Activated CD8-positive, alpha-beta T cell treated with anti-CD3 and anti-CD28 coated beads, Interleukin-2, amount 10 ng/mL, durations not matched to agents 7 days and 5 days (primary cell): ENCODE results near the gene PPFIBP2. TPM values are rescaled to one million over a fixed set of nuclear protein-coding genes. Genes with fewer than 3 reads are reported as not detected.

Experiments
- ATAC-seq: fragments of 150-1000 bp; cut with Tn5 transposase; one replicate; pipeline ENCODE4 v1.10.0; 2021; ENCODE audit warnings: moderate library complexity
- CTCF ChIA-PET: fragments of 350-600 bp; sonication (Branson Sonifier 250); formaldehyde crosslinking; loops from one replicate; lab custom pipeline; 2021; ENCODE audit warnings: antibody characterized with exemption; lab: Charles Lee
- POLR2A ChIA-PET: fragments of 350-600 bp; sonication (Branson Sonifier 250); formaldehyde crosslinking; loops from one replicate; lab custom pipeline; 2021; ENCODE audit warnings: antibody characterized with exemption; lab: Charles Lee
- DNase-seq: peaks from one replicate; pipeline ENCODE4 v3.0.0-alpha.2; 2020
- H3K27ac Mint-ChIP-seq: one replicate; pipeline ENCODE4 v1.8.0; 2021; ENCODE audit warnings: mild to moderate bottlenecking, mixed read lengths
- H3K27me3 Mint-ChIP-seq: one replicate; pipeline ENCODE4 v1.8.0; 2021; ENCODE audit warnings: low read depth, mixed read lengths
- H3K36me3 Mint-ChIP-seq: one replicate; pipeline ENCODE4 v1.8.0; 2021; ENCODE audit warnings: low read depth, mixed read lengths
- H3K4me1 Mint-ChIP-seq: one replicate; pipeline ENCODE4 v1.8.0; 2021; ENCODE audit warnings: low read depth, mixed read lengths
- H3K4me3 Mint-ChIP-seq: one replicate; pipeline ENCODE4 v1.8.0; 2021; ENCODE audit warnings: mild to moderate bottlenecking, mixed read lengths
- H3K9me3 Mint-ChIP-seq: one replicate; pipeline ENCODE4 v1.8.0; 2022; ENCODE audit warnings: mixed read lengths; ENCODE audit not compliant: insufficient read depth
- total RNA-seq, 2 experiments: library from RNA; stranded (reverse); gene quantifications; one replicate each; pipeline ENCODE4 v1.2.3, GENCODE V29; 2021

The PPFIBP2 gene
- total RNA-seq, 2 experiments from 2014 or later, result 11.2 to 12.1 TPM

DNA sequence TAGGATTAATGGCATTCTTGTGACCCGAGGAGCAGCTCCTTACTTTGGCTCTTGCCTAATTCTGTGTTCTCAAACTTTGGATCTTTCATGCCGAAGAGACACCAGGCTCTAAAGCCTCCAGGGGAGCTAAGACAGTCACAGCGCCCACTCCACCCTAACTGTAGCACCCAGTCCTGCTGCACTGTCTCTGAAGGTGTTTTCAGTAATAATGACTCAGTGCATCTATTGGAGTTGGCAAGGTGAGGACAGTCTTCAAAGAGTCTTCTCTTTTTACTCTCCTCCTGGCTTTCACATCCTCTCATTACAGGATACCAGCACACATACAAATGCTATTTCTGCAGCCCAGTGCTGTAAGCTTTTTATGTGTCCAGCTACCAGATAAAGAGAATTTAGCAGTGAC is 69.4 kb downstream of the PPFIBP2 start:
- no peak overlapping the region for H3K27ac Mint-ChIP-seq
- CTCF ChIA-PET, result interaction anchor here (0.6 kb wide), 1 partner anchor 12 kb away, joined by 3 read pairs; no protein-coding TSS in a partner anchor
- POLR2A ChIA-PET, result no interaction called here
- DNase-seq (no peak), ATAC-seq (no peak)
- no peak overlapping the region for H3K4me3 Mint-ChIP-seq
- peaks cover 7% of the 10 kb centered on the region for H3K4me1 Mint-ChIP-seq
- H3K36me3 Mint-ChIP-seq, result no peaks in the 10 kb centered on the region
- no peaks in the 10 kb centered on the region for H3K9me3 Mint-ChIP-seq
- peaks cover 35% of the 10 kb centered on the region for H3K27me3 Mint-ChIP-seq

DNA sequence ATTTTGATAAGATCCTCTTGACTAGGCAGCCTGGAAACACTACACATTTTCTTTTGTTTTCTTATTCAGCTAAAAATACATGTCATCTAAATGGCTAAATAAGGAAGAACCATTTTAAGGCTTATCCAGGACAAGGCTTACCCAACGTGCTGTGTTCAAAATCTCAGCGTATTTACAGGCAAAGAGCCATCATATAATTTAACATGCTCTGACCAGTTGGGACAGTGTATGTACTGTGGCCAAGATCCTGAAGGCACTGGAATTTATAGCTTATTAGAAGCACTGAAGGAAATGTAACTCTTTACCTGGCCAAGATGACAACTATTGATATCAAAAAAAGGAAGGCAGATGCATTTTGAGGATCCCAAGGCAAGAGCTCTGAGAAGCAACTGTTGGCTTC is 71.1 kb downstream of the PPFIBP2 start:
- Mint-ChIP-seq H3K36me3 (no peaks in the 10 kb centered on the region), H3K27ac (no peak overlapping the region), H3K4me1 (no peaks in the 10 kb centered on the region), H3K27me3 (peaks cover 28% of the 10 kb centered on the region), H3K9me3 (no peaks in the 10 kb centered on the region), H3K4me3 (no peak overlapping the region)
- ChIA-PET CTCF (interaction anchor here (1.2 kb wide), 1 partner anchor 72 kb away, joined by 3 read pairs; no protein-coding TSS in a partner anchor), POLR2A (no interaction called here)
- ATAC-seq, result no peak
- DNase-seq, result no peak

DNA sequence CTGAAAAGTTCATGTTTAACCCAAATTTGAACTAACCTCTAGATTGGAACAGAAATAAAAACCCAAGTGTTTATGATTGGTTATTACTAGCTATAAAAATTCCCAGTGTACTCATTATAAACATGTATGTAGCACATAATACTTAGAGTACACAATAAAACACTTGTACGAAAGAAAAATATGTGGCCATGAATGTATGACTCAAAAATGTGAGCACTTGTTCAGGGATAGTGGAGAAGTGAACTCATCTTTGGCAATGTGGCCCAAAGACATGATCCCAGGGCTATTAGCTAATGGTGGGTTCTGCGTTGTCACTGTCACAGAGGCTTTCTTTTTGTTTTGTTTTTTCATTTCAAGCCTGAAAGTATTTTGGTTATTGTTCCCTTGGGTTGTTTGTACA is 72.0 kb downstream of the PPFIBP2 start:
- Mint-ChIP-seq H3K4me1 (no peaks in the 10 kb centered on the region), H3K9me3 (no peaks in the 10 kb centered on the region), H3K27ac (no peak overlapping the region), H3K36me3 (no peaks in the 10 kb centered on the region), H3K27me3 (peaks cover 24% of the 10 kb centered on the region), H3K4me3 (no peak overlapping the region)
- DNase-seq (no peak), ATAC-seq (no peak)
- ChIA-PET POLR2A (no interaction called here), CTCF (interaction anchor here (1.2 to 1.4 kb wide), 2 partner anchors 8 to 73 kb away, joined by 3 to 4 read pairs; no protein-coding TSS in a partner anchor)

DNA sequence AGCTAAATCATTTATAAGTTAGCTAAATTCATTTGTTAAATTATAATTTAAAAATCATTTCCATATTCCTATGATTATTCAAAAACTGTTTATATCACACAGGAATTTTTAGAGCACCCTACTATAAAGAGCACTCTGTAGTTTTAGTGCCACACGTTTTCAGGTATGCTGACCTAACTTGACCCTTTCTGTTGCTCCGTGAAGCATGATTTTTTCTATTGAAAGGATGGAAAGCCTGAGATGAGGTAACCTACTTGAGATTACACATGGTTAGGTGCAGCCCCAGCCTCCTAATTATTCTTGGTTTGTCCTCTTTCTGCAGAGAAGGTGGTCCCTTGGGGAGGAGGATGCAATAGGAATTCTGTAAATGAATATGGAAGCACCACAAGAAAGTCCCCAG is 72.6 kb downstream of the PPFIBP2 start:
- ATAC-seq (no peak), DNase-seq (no peak)
- Mint-ChIP-seq H3K4me3 (no peak overlapping the region), H3K4me1 (no peaks in the 10 kb centered on the region), H3K36me3 (no peaks in the 10 kb centered on the region), H3K27me3 (peaks cover 24% of the 10 kb centered on the region), H3K27ac (no peak overlapping the region), H3K9me3 (no peaks in the 10 kb centered on the region)
- POLR2A ChIA-PET, result no interaction called here
- CTCF ChIA-PET, result interaction anchor here (1.4 kb wide), 1 partner anchor 9 kb away, joined by 4 read pairs; no protein-coding TSS in a partner anchor

DNA sequence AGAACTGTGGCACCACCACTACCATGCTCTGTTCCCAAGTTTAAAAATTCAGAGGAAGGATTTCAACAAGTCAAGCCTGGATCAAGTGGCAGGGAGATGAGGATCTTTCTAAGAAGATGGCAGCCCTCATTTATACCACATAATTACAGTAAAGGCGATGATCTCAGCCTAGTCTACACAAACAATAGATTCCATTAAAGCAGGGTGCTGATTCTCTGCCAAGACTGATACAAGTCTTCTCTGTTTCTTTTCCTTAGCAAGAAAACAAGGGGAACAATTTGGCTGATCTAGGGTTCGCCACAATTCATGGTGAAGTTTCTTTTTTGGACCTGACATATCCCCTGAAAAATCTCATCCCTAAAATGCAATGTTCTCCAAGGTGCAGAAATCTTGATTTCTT is 73.9 kb downstream of the PPFIBP2 start:
- CTCF ChIA-PET, result no interaction called here
- Mint-ChIP-seq H3K9me3 (no peaks in the 10 kb centered on the region), H3K27ac (no peak overlapping the region), H3K4me1 (peaks cover 13% of the 10 kb centered on the region), H3K36me3 (no peaks in the 10 kb centered on the region), H3K27me3 (peaks cover 18% of the 10 kb centered on the region), H3K4me3 (no peak overlapping the region)
- DNase-seq (no peak), ATAC-seq (no peak)
- POLR2A ChIA-PET, result no interaction called here

DNA sequence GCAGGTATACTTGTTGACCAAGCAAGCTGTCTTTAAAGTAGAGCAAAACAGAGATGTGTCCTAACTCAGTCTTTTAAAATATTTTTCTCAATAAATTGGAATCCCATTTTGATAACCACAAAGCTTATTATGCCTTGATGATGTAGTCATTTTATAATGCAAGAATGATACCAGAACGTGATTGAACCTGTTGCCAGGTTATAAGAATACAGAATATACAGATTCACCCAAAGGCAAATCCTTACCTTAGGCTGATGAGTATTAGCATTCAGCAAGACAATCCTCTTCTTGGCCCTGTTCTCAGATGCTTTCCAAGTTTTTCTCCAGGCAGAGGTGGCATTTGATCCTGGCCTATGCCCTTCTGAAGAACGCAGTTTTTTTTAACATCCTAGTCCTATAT is 76.1 kb downstream of the PPFIBP2 start:
- ATAC-seq, result no peak
- ChIA-PET POLR2A (no interaction called here), CTCF (no interaction called here)
- no peak for DNase-seq
- H3K36me3 Mint-ChIP-seq, result no peaks in the 10 kb centered on the region
- peaks cover 19% of the 10 kb centered on the region for H3K4me1 Mint-ChIP-seq
- no peak overlapping the region for H3K27ac Mint-ChIP-seq
- H3K27me3 Mint-ChIP-seq, result peaks cover 6% of the 10 kb centered on the region
- no peaks in the 10 kb centered on the region for H3K9me3 Mint-ChIP-seq
- H3K4me3 Mint-ChIP-seq, result no peak overlapping the region

DNA sequence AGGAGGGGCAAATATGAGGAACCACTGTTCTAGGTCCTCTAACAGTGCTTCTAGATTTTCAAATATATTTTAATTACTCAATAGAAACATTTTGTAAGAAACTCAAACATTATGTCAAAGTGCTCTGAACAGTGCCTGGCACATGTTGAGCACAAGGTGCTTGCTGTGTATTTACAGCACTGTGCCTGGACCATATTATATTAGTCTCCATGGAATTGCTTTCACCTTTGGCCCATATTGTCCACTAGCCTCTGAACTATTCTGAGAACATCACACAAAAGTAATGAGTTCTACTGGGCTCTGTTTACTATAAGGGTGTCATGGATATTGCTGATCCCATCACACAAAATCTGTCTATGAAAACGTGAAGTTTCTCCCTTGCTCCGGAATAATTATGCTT is 76.7 kb downstream of the PPFIBP2 start:
- POLR2A ChIA-PET, result no interaction called here
- ATAC-seq, result no peak
- Mint-ChIP-seq H3K4me1 (peaks cover 19% of the 10 kb centered on the region), H3K36me3 (no peaks in the 10 kb centered on the region), H3K27ac (no peak overlapping the region), H3K9me3 (no peaks in the 10 kb centered on the region), H3K27me3 (peaks cover 3% of the 10 kb centered on the region), H3K4me3 (no peak overlapping the region)
- CTCF ChIA-PET, result no interaction called here
- no peak for DNase-seq

DNA sequence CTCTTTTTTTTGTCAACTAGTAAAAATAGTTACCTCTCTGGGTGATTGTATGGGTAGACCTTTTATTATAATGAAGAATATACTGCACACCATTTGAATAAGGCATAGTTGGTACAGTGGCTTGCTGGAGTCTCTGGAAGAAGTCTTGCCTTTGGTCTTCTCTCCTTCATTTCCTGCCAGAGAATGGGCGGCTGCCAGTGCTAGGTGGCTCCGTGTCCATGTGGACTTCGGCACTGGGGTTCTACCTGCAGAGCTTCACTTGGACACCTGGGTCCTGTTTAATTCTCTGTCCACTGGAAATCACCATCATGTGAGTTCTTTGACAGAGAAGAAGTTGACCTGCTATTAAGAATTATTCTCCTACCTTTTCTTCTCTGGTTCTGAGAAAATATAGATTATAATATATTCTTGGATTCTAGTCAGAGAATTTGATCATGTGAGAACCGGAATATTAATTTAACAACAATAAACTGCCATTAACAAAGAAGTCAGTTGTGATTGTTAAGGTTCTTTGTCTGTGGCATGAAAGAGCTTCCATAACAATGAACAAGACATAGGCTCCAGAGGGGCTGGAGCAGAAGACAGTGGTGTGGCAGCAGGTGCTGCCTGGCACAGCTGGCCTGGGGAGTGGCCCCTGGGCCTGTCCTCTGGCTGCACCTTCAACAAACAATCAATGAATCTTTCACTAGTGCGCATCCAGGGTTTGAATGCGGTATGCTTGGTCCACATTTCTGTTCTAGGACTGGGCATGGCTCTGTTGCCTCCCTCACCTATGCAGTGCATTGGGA is 77.5 kb downstream of the PPFIBP2 start:
- Mint-ChIP-seq H3K27ac (no peak overlapping the region), H3K36me3 (no peaks in the 10 kb centered on the region), H3K4me3 (no peak overlapping the region), H3K4me1 (peaks cover 19% of the 10 kb centered on the region), H3K27me3 (peaks cover 2% of the 10 kb centered on the region), H3K9me3 (no peaks in the 10 kb centered on the region)
- CTCF ChIA-PET, result no interaction called here
- DNase-seq (no peak), ATAC-seq (no peak)
- POLR2A ChIA-PET, result interaction anchor here (0.7 kb wide), 1 partner anchor 1050 kb away, joined by 3 read pairs; no protein-coding TSS in a partner anchor

DNA sequence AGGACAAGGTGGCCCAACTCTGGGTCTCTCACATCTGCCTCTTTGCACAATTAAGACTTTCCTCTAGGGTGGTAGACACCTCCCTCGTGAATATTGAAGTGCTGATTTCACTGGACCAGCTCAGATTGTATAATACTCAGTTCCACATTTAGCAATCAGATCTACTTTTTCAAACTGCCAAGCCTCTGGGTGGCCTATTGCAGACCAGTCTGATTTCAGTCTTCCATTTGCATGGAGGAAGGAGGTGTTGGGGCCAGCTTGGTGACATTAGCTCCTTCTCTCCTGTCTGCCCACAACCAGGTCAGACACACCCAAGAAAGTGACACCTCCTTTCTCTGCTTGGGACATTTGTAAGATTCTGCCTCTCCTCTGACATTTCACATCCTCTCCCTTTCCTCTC is 78.2 kb downstream of the PPFIBP2 start:
- ChIA-PET CTCF (no interaction called here), POLR2A (interaction anchor here (0.7 kb wide), 1 partner anchor 1051 kb away, joined by 3 read pairs; no protein-coding TSS in a partner anchor)
- no peak for ATAC-seq
- Mint-ChIP-seq H3K27me3 (peaks cover 2% of the 10 kb centered on the region), H3K36me3 (no peaks in the 10 kb centered on the region), H3K27ac (no peak overlapping the region), H3K9me3 (no peaks in the 10 kb centered on the region), H3K4me1 (peaks cover 19% of the 10 kb centered on the region), H3K4me3 (no peak overlapping the region)
- DNase-seq, result no peak

DNA sequence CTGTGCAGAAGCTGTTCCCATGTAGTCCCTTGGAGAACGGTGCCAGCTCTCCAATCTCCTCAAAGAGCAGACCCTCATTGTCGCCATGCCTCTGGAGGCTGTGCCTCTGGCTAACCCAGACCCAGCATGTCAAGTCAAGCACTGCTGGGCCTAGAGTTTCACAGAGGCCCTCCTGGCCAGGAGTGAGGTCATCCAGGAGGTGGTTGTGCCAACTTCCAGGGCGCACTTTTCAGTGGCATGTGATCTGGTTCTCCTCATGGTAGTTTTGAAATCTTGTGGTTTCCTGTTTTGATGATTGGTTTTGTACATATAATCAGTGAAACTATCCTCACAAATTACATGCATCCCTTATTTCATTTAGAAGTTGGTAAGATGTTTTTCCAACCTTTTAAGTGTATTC is 78.9 kb downstream of the PPFIBP2 start:
- Mint-ChIP-seq H3K9me3 (no peaks in the 10 kb centered on the region), H3K27me3 (peaks cover 2% of the 10 kb centered on the region), H3K4me1 (peaks cover 19% of the 10 kb centered on the region), H3K27ac (no peak overlapping the region), H3K4me3 (no peak overlapping the region), H3K36me3 (no peaks in the 10 kb centered on the region)
- ATAC-seq (no peak), DNase-seq (no peak)
- CTCF ChIA-PET, result no interaction called here
- POLR2A ChIA-PET, result no interaction called here

DNA sequence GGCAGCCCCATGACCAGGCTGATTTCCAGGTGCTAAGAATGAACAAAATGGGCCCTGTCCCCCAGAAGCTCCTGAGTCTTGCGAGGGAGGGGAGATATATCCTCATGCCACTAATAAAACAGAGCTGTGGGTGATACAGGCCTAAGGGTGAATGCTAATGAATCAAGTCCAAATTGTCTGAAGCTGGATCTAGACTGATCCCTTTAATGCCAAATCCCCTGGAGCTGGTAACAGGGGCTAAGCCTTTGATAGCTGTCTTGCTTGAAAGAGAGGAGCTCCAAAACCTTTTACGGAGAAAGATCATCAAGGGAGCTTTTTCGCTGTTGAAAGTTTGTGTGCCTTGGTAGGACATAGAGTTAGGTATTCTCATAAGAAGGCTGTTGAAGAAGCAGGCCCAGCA is 79.7 kb downstream of the PPFIBP2 start:
- DNase-seq (no peak), ATAC-seq (no peak)
- Mint-ChIP-seq H3K4me1 (peaks cover 19% of the 10 kb centered on the region), H3K36me3 (no peaks in the 10 kb centered on the region), H3K27me3 (peaks cover 2% of the 10 kb centered on the region), H3K4me3 (no peak overlapping the region), H3K27ac (no peak overlapping the region), H3K9me3 (no peaks in the 10 kb centered on the region)
- ChIA-PET CTCF (interaction anchor here (1.6 kb wide), 1 partner anchor 15 kb away, joined by 3 read pairs; no protein-coding TSS in a partner anchor), POLR2A (no interaction called here)

DNA sequence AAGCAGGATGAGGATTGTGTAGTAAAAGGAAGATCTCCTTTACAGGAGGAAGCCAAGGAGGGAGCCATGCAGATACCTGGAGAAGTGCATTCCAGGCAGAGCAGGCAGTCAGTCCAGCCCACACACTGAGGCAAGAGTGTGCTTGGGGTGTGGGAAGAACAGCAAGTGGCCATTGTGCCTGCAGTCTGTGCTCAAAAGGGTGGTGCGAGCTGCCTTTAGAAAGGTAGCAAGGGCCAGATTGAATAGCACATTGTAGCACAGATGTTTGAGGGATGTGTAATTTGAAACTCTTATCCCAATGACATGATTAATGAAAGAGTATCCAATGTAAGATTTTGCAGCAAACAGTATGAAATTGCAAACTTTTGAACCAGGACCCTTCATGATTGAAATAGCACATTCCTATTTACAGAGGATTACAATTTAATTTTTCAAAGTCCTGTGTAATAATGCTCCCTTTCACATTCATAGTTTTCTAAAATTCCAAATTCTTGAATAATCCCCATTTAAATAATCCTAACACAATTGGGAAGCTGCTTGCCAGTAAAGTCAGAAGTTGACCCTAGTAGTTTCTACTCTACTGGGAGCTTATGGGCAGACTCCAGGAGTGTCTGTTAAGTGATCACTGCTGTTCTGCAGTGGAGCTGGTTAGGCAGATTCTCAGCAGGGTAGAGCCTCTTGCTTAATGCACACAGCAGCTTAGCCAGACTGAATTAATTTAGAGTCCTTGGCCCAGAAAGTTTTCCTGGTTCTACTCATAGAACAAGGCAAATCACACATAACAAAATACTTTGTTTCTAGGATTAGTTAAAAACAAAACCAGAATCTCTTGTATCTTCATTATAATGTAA is 81.4 kb downstream of the PPFIBP2 start:
- CTCF ChIA-PET, result no interaction called here

More for the DNA sequence above, 81.4 kb downstream of the PPFIBP2 start:
- H3K36me3 Mint-ChIP-seq, result no peaks in the 10 kb centered on the region
- DNase-seq (no peak), ATAC-seq (no peak)
- H3K27me3 Mint-ChIP-seq, result peaks cover 2% of the 10 kb centered on the region
- no peak overlapping the region for H3K4me3 Mint-ChIP-seq
- POLR2A ChIA-PET, result no interaction called here
- H3K9me3 Mint-ChIP-seq, result no peaks in the 10 kb centered on the region
- H3K27ac Mint-ChIP-seq, result no peak overlapping the region
- H3K4me1 Mint-ChIP-seq, result peaks cover 19% of the 10 kb centered on the region
